MM.1S (cell line): ENCODE data around the gene AARS1.

Experiments
- DNase-seq: peaks from one replicate; pipeline ENCODE4 v3.0.0-alpha.2; 2015
- H2AFZ ChIP-seq: fragments of 300-600 bp; sonication (generic); 2 replicates; pipeline ENCODE4 v1.6.0; 2016; ENCODE audit warnings: antibody characterized with exemption, low read length
- H3F3A ChIP-seq: fragments of 300-600 bp; sonication (generic); 2 replicates; pipeline ENCODE4 v1.6.1; 2016; ENCODE audit warnings: mild to moderate bottlenecking, antibody characterized with exemption, low read length, moderate library complexity, mixed read lengths; ENCODE audit not compliant: insufficient read depth
- H3K27ac ChIP-seq: fragments of 300-600 bp; sonication (generic); 2 replicates; pipeline ENCODE4 v1.5.1; 2016; ENCODE audit warnings: mild to moderate bottlenecking, low read length
- H3K27me3 ChIP-seq: fragments of 300-600 bp; sonication (generic); replicated peaks from 2 replicates; pipeline ENCODE4 v1.6.0; 2016; ENCODE audit warnings: low read length; ENCODE audit not compliant: insufficient read depth
- H3K36me3 ChIP-seq: fragments of 300-600 bp; sonication (generic); replicated peaks from 2 replicates; pipeline ENCODE4 v1.6.1; 2016; ENCODE audit warnings: mild to moderate bottlenecking, low read length, mixed read lengths; ENCODE audit not compliant: insufficient read depth
- H3K4me1 ChIP-seq: fragments of 300-600 bp; sonication (generic); 2 replicates; pipeline ENCODE4 v1.6.1; 2016; ENCODE audit warnings: low read length, mixed read lengths
- H3K4me2 ChIP-seq: fragments of 300-600 bp; sonication (generic); 2 replicates; pipeline ENCODE4 v1.6.0; 2016; ENCODE audit warnings: low read depth, low read length
- H3K4me3 ChIP-seq: fragments of 300-600 bp; sonication (generic); 2 replicates; pipeline ENCODE4 v1.5.1; 2016; ENCODE audit warnings: low read length, mixed read lengths
- H3K79me2 ChIP-seq: fragments of 300-600 bp; sonication (generic); 2 replicates; pipeline ENCODE4 v1.6.1; 2016; ENCODE audit warnings: mixed run types, low read length, mixed read lengths
- H3K9ac ChIP-seq: fragments of 300-600 bp; sonication (generic); 2 replicates; pipeline ENCODE4 v1.6.1; 2016; ENCODE audit warnings: low read length, mixed read lengths
- H3K9me2 ChIP-seq: fragments of 300-600 bp; sonication (generic); replicated peaks from 2 replicates; pipeline ENCODE4 v1.6.1; 2016; ENCODE audit warnings: mild to moderate bottlenecking, low read length, mixed read lengths; ENCODE audit not compliant: insufficient read depth
- H3K9me3 ChIP-seq: fragments of 300-600 bp; sonication (generic); replicated peaks from 2 replicates; pipeline ENCODE4 v1.6.1; 2016; ENCODE audit warnings: mild to moderate bottlenecking, low read length, mixed read lengths; ENCODE audit not compliant: insufficient read depth
- H4K20me1 ChIP-seq: fragments of 300-600 bp; sonication (generic); 2 replicates; pipeline ENCODE4 v1.6.1; 2016; ENCODE audit warnings: mild to moderate bottlenecking, low read length, moderate library complexity, mixed read lengths; ENCODE audit not compliant: insufficient read depth
- CTCF ChIP-seq: fragments of 300-600 bp; sonication (generic); IDR thresholded peaks from 2 replicates; pipeline ENCODE4 v1.5.1; 2016; ENCODE audit warnings: antibody characterized with exemption, low read length, mixed read lengths
- EZH2 ChIP-seq: fragments of 300-600 bp; sonication (generic); optimal IDR thresholded peaks from 2 replicates; pipeline ENCODE3; 2017; ENCODE audit warnings: low read depth, mild to moderate bottlenecking, antibody characterized with exemption, low read length, mixed read lengths
- EZH2phosphoT487 ChIP-seq: fragments of 300-600 bp; sonication (generic); IDR thresholded peaks from 2 replicates; pipeline ENCODE4 v1.6.1; 2018; ENCODE audit warnings: antibody characterized with exemption, low read length

The AARS1 gene

GRCh38 chr16:70255574-70255973 is 33.7 kb downstream of the AARS1 start:
- Histone ChIP-seq H4K20me1 (no peaks in the 10 kb centered on the region), H3K9me2 (no peaks in the 10 kb centered on the region), H3K27me3 (no peaks in the 10 kb centered on the region), H3K27ac (no peak overlapping the region), H2AFZ (no peak overlapping the region), H3K36me3 (0 out of 2 replicates have a peak, but pooled peaks cover 15% of the 10 kb centered on the region), H3K4me2 (no peak overlapping the region), H3K9me3 (no peaks in the 10 kb centered on the region), H3K79me2 (peaks cover 6% of the 10 kb centered on the region), H3K9ac (no peak overlapping the region), H3K4me3 (no peak overlapping the region), H3F3A (peaks cover 33% of the 10 kb centered on the region), H3K4me1 (no peaks in the 10 kb centered on the region)
- TF ChIP-seq EZH2 (no peak), EZH2phosphoT487 (no peak), CTCF (no peak)
- no peak for DNase-seq

GRCh38 chr16:70254965-70255286 is 34.4 kb downstream of the AARS1 start:
- Histone ChIP-seq H3K36me3 (0 out of 2 replicates have a peak, but pooled peaks cover 15% of the 10 kb centered on the region), H3K27ac (no peak overlapping the region), H3K27me3 (no peaks in the 10 kb centered on the region), H3K9me3 (no peaks in the 10 kb centered on the region), H3K4me3 (no peak overlapping the region), H3K4me2 (no peak overlapping the region), H3K9ac (no peak overlapping the region), H3K9me2 (no peaks in the 10 kb centered on the region), H3K79me2 (peaks cover 11% of the 10 kb centered on the region), H4K20me1 (no peaks in the 10 kb centered on the region), H3F3A (peaks cover 33% of the 10 kb centered on the region), H3K4me1 (no peaks in the 10 kb centered on the region), H2AFZ (no peak overlapping the region)
- TF ChIP-seq CTCF (no peak), EZH2 (no peak), EZH2phosphoT487 (no peak)
- DNase-seq, result no peak

GRCh38 chr16:70254180-70254964 is 34.9 kb downstream of the AARS1 start:
- H2AFZ ChIP-seq, result no peak overlapping the region
- no peaks in the 10 kb centered on the region for H3K9me2 ChIP-seq
- H3F3A ChIP-seq, result peaks cover 33% of the 10 kb centered on the region
- H3K9me3 ChIP-seq, result no peaks in the 10 kb centered on the region
- no peak overlapping the region for H3K4me2 ChIP-seq
- H3K36me3 ChIP-seq, result 0 out of 2 replicates have a peak, but pooled peaks cover 15% of the 10 kb centered on the region
- H3K79me2 ChIP-seq, result peaks cover 17% of the 10 kb centered on the region
- no peaks in the 10 kb centered on the region; the same call in 1 of the 2 replicates for H4K20me1 ChIP-seq
- no peak overlapping the region for H3K27ac ChIP-seq
- TF ChIP-seq EZH2 (no peak), CTCF (no peak; the same call in 1 of the 2 replicates), EZH2phosphoT487 (no peak)
- H3K27me3 ChIP-seq, result no peaks in the 10 kb centered on the region
- no peak overlapping the region for H3K4me3 ChIP-seq
- H3K4me1 ChIP-seq, result no peaks in the 10 kb centered on the region
- no peak for DNase-seq
- no peak overlapping the region for H3K9ac ChIP-seq
